Stomach (tissue), 4 donors: ENCODE results near the gene GDNF.

ENCODE experiments used
- POLR2A ChIP-seq, 4 donors: fragments of 450-650 bp; IDR thresholded peaks; one replicate each; pipeline ENCODE4 v1.6.1; 2016; ENCODE audit warnings: antibody characterized with exemption in 4 of 4, control low read depth in 2 of 4, mild to moderate bottlenecking in 1 of 4, moderate library complexity in 1 of 4
- POLR2AphosphoS5 ChIP-seq, 3 donors: sonication (generic); formaldehyde crosslinking; IDR thresholded peaks; one replicate each; pipeline ENCODE4 v1.6.1; 2016; ENCODE audit warnings: antibody characterized with exemption in 3 of 3
- TF ChIP-seq, protein P1 (sequence below), 7 experiments: fragments of 450-650 bp in 4 of 7; fragments of 200-600 bp in 3 of 7; sonication (generic) in 3 of 7; IDR thresholded peaks; one replicate each; pipeline ENCODE4 v1.5.1; 2016 to 2019; ENCODE audit warnings: antibody characterized with exemption in 7 of 7, control low read depth in 2 of 7, mild to moderate bottlenecking in 1 of 7

DNA sequence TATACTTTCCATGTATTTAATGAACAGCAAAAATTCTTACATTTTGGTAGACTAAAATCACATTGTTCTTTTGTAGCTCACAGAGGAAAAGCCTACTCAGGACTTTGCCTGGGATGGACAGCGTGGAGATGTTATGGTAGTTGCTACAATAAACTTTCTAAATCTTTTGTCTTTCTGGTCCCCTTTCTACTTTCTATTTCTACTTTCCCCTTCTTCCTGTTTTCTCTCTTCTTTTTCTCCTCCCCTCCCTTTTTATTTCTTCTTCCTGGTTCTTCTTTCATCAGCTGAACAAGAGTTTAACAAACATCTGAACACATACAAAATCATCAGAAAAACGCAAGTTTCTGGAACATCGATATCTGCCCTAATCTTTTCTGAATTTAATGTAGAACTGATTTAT, 15.6 kb upstream of the GDNF start:
- TF ChIP-seq POLR2AphosphoS5 (IDR thresholded peaks at IDR 0.05): no peak
- TF ChIP-seq, protein P1, sequence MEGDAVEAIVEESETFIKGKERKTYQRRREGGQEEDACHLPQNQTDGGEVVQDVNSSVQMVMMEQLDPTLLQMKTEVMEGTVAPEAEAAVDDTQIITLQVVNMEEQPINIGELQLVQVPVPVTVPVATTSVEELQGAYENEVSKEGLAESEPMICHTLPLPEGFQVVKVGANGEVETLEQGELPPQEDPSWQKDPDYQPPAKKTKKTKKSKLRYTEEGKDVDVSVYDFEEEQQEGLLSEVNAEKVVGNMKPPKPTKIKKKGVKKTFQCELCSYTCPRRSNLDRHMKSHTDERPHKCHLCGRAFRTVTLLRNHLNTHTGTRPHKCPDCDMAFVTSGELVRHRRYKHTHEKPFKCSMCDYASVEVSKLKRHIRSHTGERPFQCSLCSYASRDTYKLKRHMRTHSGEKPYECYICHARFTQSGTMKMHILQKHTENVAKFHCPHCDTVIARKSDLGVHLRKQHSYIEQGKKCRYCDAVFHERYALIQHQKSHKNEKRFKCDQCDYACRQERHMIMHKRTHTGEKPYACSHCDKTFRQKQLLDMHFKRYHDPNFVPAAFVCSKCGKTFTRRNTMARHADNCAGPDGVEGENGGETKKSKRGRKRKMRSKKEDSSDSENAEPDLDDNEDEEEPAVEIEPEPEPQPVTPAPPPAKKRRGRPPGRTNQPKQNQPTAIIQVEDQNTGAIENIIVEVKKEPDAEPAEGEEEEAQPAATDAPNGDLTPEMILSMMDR (IDR thresholded peaks at IDR 0.05): no peak
- no peak for TF ChIP-seq POLR2A (IDR thresholded peaks at IDR 0.05)
